Lower leg skin (tissue), 3 donors: ENCODE measurements around the gene BABAM2.

Experiments used
- CTCF ChIP-seq, 3 donors: fragments of 450-650 bp; IDR thresholded peaks; one replicate each; pipeline ENCODE4 v1.5.1; 2016; ENCODE audit warnings: antibody characterized with exemption in 3 of 3, mild to moderate bottlenecking in 3 of 3, moderate library complexity in 2 of 3
- POLR2A ChIP-seq, 2 donors: fragments of 450-650 bp; IDR thresholded peaks; one replicate each; pipeline ENCODE4 v1.6.1; 2016 to 2017; ENCODE audit warnings: antibody characterized with exemption in 2 of 2, mild to moderate bottlenecking in 1 of 2, moderate library complexity in 1 of 2

GRCh38 chr2:27992787-27993401, 102.4 kb downstream of the BABAM2 start:
- TF ChIP-seq CTCF (IDR thresholded peaks at IDR 0.05): no peak
- TF ChIP-seq POLR2A (IDR thresholded peaks at IDR 0.05): no peak
